CD4-positive, alpha-beta T cell treated with Interleukin-4 for 1 hour (primary cell): ENCODE data around the gene THSD7B.
"Not testable (repeated sequence)": the region's sequence is repeated elsewhere in the genome, so short reads cannot be mapped to it uniquely, and the experiment has no call there.

ENCODE experiments used
- DNase-seq, 2 donors: peaks; one replicate each; pipeline ENCODE4 v3.0.0-alpha.2; 2020 to 2022

THSD7B gene

DNA sequence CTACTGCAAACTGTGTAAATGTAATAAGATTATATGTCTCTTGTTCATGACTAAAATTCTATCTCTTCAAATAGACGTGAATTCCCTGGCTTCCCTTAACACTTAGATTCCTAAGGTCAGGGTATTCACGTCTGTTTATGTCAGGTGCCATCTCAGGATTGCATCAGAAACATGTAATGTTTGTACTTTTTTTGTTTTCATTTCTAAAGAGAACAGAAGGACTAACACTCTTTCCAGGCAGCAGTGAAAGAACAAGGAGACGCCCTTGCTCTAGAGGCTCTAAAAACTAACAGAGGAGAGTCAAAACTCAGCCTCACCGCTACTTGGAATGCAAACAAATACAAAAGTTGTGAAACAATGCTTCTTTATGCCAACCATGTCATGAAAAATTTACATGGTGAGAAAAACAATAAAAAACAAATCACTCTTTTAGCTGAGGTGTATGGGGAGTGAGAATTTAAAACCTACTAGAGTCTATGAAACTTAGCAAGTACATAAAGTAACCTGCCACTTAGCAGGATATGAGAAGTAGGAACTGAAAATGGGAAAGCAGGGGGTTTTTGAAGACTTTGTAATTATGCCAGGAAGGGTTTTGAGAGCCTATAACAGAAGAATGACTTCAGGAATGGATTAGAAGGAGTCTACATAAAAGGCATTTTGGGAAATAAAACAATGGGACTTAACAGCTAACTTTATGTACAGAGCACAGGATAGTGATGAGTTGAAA, 522.7 kb downstream of the THSD7B start:
- DNase-seq = no peak

DNA sequence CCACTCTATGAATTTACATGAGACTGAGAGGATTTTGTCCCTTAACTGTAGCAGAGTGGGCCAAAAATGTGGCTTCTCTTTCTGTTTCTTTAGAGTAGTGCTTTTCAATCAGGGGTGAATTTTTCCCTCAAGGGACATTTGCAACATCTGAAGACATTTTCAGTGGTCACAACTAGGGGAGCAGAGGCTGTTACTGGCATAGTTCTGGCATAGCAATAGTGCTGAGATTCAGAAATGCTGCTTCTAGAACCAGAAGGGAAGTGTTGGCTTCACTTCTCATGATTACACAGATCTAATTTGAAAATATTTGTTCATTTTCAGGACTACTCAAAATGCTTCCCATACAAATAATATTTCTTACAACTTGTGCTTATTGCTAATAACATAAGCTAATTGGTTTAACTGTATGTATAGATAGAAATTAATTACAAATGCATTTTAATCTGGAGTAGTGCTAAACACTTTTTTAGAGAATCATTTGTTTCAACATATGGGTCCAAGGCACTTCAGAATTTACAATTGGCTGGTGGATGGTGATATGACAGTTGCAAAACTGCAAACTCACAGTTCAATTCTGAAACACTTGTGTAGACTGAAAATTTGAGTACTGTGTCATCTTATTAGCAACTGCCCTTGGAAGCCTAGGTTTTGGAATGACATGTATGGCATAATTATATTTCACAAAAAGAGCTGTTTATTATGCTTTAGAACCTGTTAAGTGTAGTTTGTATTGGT, 526.7 kb downstream of the THSD7B start:
- no peak for DNase-seq

DNA sequence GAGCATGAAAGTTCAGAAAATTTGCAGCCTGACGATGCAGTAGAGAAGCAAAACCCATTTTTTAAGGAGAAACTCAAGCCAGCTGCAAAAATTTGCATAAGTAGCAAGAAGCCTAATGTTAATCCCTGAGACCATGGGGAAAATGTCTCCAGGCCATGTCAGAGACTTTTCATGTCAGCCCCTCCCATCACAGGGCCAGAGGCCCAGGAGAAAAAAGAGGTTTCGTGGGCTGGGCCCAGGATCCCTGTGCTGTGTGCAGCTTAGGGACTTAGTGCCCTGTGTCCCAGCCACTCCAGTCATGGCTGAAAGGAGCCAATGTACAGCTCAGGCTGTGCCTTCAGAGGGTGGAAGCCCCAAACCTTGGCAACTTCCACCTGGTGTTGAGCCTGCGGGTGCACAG, 533.0 kb downstream of the THSD7B start:
- DNase-seq = no peak

DNA sequence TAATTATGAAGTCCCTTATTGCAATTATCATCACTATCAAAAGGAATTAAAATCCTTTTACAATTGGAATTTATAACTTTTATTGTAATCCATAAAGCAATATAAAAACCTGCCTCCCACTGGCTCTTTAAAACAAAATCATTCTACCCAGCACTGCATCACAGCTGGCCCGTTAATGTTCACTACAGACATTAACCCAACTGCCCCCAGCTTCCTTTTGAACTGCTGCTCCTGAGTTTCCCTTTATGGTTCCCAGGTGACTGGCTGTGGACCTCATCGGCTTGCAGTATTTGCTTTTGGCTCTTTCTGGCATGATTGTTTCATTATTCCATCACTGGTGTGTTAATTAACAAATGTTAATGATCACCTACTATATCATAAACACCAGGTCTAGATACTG, 535.6 kb downstream of the THSD7B start:
- DNase-seq = no peak

DNA sequence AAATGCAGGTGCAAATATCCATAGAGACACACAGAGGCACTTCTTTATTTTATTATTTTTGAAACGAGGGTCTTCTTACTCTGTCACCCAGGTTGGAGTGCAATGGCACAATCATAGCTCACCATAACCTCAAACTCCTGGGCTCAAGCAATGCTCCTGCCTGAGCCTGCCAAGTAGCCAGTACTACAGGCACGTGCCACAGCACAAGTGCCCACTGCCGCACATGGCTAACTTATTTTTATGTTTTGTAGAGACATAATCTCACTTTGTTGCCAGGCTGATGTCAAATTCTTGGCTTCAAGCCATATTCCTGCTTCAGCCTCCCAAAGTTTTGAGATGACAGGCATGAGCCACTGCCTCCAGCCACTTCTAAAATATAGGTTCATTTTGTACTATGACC, 537.6 kb downstream of the THSD7B start:
- no peak for DNase-seq

DNA sequence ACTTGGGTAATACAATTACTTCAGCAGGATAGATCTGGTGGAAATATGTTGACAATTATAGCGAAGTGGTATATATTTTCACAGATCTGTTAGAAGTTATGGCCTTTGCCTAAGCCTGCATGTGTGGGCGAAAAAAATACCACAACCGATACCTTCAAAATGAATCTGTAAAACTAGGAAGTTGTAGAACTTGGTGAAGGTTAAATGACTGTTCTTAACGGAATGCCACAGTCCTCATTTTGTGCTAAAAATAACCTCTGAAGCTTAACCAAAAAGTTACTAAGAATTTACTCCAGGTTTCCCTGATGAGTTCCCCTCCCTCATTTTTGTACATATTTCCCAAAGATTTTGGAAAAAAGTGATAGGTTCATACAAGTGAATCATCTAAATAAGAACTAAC, 550.7 kb downstream of the THSD7B start:
- DNase-seq = no peak

DNA sequence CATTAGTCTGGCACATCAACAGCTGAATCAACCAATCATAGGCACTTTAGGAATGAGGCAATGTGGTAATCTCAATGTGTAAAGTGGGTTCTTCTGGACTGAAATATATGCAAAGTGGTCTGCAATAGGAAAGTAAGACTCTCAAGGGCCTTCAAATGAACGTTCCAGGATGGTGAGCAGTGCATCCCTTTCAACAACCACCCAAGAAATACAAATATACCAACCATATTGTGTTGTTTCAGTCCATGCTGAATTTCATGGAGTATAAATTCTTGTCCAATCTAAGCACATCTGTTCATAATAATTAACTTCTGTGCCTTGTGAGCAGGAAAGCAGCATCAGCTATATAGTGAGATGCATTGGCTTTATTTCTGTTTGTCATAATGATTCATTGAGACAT, 556.2 kb downstream of the THSD7B start:
- DNase-seq = no peak

DNA sequence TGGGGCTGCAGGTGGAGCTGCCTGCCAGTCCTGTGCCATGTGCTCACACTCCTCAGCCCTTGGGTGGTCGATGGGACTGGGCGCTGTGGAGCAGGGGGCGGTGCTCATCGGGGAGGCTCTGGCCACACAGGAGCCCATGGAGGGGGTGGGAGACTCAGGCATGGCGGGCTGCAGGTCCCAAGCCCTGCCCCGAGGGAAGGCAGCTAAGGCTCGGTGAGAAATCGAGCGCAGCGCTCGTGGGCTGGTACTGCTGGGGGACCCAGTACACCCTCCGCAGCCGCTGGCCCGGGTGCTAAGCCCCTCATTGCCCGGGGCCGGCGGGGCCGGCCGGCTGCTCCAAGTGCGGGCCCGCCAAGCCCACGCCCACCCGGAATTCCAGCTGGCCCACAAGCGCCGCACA, 566.2 kb downstream of the THSD7B start:
- not testable (repeated sequence) for DNase-seq

DNA sequence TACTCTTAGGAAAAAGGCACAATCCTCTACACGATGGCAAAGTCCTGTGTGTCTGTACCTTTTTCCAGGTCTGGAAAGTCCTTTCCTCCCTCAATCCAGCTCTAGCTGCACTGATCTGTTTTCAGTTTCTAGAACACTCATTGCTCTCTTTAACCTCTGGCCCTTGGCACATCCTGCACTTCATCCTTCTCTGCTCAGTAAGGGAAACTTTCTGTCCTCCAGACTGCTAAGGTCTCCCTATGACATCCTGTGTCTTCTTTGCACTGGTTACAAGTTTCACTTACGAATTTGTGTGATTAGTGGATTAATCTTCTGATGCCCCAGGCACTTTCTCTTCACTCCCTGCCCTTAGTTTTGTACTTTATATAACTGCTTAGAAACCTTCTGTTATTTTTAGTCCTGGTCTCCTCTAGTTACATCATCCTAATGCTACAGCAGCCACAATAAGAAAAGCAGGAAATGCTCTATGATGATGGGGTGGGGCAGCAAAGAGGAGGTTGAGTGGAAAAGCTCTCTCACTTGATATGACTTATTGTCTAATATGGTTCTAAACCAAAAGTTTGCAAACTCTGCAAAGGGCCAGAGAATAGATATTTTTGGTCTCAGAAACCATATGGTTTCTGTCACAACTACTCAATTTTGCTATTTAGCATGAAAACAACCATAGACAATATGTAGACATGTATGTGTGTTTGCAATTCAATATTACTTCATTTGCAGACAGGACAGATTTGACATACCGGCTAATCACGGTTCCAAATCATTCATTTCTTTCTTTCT, 568.2 kb downstream of the THSD7B start:
- no peak for DNase-seq

DNA sequence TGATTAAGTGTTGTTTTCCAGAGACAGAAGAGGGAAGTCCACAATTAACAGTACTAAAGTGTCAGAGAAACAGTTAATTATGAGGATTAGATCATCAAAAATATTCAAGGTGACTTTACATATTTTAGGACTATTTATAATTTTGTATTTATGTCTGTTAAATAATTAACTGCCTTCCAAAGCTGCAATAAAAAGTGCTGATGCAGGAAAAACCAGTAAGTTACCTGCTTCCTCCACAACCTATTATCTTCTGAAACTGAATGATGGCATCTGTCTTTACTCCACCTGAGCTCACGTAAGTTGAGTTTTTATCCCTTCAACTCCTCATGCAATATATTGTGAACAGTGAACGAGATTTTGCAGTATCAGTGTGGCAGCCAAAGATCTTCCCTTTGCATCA, 570.7 kb downstream of the THSD7B start:
- DNase-seq = no peak

DNA sequence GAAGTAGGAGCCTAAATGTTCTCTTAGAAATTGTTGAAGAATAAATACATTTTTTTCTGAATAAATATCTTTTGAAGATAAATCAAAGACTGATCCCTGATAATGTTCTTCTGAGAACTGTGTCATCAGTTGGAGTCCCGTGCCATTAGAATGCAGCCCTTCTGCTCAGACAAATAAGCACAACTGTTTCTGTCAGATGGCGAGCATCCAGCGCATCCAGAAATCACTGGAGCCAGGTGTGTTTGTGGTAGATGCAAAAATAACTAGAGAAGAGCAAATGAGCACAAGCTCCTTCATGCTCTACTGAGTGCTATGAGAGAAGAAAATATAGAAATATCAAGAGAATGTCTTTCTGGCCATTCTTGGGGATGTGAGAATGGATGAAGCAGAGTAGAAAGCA, 573.7 kb downstream of the THSD7B start:
- no peak for DNase-seq

DNA sequence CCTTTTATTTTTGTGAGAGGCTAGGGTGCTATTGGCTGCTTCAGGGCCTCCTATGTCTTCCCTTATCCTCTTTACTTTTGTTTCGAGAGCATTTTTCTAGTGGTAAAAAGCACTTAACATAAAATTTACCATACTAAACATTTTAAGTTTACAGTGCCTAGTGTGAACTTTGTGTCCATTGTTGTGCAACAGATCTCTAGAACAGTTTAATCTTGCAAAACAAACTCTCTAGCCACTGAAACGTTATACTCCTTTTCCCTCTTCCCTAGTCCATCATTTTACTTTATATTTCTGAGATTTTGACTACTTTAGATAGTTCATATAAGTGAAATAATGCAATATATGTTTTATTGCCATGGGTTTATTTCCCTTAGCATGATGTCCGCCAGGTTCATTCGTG, 580.6 kb downstream of the THSD7B start:
- DNase-seq = no peak

DNA sequence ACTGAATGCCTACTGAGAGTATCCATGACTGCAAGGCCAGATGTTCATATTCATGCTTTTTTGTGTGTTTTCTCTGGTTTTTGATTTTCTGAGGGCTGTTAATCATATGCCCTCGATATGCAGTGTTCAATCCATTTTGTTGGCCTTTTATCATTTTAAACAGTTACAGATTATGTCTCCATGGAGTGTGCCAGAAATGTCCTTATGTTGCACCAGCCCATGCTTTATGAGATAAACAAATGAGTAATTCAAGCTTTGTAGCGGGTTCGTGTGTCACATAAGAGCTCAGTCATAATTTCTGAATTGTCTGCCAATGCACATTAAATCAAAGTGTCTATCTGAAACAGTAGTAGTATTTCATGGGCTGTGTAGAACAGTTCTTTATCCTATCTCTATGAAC, 583.0 kb downstream of the THSD7B start:
- DNase-seq = no peak

DNA sequence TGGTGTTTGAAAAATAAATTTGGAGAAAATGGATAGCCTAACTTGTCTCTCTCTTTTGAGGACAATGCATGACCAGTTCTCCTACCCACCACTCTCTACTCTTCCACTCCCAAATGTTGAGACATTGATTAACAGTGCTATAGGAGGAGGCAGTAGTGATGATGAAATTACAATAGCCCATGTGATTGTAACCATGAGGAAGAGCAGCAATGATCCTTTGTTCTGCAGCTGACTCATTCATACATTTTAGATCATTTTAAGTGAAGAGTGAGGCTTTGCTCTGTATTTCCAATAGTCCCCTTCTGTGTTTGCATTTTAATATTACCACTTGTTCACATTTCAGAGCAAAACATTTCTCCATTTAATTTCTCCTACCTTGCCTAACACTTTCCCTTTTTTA, 592.3 kb downstream of the THSD7B start:
- DNase-seq = no peak

DNA sequence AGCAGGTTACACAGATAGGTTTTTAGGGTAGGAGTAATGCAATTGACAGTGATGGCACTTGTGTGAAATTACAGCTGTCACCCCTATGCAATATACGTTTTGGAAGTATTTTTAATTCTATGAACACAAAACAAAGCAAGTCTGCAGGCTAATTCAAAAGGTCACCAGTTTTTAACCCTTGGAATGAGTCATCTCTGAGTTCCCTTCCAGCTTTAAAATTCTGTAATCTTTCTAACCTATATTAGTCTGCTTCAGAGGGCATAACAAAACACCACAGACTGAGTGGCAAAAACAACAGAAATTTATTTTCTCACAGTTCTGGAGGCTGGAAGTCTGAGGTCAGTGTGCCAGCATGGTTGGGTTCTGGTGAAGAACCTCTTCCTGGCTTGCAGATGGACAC, 602.0 kb downstream of the THSD7B start:
- no peak for DNase-seq

DNA sequence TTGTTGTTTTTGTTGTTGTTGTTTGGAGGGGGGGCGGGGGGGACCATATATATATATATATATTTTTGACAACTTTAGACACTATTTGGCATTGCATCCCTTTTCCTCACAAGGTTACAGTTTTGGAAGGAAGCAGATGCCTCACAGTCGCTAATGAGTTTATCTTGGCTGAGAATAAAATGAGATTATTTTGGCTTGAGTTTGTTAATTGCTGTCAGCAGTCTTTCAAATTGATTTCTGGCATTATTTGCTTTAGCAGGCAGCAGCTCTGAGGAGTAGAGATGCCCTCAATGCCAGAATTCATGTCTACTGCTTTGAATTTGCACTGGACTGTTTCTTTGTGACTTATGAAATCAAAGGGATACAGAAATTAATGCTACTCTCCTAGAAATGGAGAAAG, 603.8 kb downstream of the THSD7B start:
- DNase-seq = no peak

DNA sequence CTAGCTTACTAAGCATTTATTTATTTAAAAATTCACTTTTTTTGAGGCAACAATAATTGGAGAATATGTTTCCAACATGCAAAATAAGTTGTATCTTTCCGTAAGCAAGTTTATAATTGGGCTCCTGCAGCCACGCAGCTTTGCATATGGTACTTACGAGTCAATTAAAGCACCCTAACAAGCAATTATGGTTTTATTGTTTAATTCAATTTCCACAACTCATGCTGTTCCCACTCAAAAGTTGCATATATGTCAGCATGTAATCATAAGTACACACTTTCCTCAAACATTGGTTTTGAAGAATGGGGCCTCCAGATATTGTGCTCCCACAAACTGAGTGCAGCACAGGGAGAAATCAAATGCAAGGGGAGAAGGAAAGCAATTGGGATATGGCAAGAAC, 613.8 kb downstream of the THSD7B start:
- DNase-seq = no peak

DNA sequence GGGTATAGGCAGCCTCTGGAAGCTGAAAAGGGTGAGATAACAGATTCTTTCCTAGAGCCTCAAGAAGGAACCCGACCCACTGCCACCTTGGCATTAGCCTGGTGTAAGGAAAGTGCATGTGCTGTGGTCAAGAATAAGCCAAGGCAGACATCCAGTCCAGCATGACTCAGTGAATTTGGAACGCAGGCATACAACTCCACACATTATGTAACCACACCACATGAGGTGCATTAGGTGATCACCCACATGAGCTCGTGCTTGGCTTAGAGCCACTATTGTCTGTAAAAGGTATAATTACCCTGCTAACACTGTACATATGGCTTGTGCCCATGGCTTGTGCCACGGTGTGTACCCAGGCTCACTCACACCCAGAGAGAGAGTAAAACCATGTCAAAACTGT, 615.3 kb downstream of the THSD7B start:
- no peak for DNase-seq

DNA sequence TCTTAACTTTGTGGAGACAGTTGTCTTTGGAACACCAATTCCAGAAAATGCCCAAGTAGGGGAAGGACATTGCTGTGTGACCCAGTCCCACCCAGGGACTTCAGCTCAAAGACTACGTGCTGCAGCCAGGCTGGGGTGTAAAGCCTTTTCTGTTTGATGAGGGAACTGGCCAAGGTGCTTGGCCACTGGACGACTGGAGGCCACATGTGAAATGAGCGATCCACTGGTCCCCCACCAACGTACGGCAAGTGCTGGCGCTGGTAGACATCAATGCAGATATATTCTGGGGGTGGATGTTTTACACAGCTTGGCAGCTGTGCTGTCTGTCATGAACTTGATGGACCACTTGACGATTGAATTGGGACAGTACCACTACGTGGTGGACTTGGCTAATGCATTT, 616.4 kb downstream of the THSD7B start:
- DNase-seq = no peak

DNA sequence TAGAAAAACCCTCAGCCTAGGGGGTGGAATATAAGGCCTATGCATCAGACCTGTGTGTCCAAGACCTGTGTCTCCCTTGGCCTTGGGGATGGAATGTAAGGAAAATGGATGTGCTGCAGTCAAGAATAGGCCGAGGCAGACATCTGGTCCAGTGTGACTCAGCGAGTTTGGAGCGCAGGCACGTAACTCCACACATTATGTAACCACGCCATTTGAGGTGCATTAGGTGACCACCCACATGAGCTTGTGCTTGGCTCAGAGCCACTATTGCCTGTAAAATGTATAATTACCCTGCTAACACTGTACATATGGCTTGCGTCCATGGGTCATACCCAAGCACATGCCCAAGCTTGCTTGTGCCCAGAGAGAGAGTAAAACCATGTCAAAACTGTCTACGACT, 618.0 kb downstream of the THSD7B start:
- DNase-seq = no peak

DNA sequence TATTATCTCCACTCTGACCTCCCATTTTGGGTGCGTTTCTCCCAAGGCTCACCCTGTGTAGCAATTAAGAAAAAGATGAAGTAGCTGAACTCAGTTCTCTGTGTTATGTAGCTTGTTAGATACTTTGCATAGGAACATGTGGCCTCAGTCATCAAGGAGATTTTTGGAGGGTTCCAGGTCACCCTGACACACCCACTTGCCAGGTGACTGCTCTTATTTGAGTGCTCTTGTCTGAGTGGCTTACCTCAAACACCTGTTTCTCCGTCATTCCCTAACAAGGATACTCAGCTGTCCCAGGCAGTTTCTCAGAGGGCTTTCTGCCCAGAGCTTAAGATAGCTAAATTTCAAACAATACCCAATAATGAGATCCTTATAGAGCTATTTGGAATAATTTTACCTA, 621.7 kb downstream of the THSD7B start:
- DNase-seq = no peak

DNA sequence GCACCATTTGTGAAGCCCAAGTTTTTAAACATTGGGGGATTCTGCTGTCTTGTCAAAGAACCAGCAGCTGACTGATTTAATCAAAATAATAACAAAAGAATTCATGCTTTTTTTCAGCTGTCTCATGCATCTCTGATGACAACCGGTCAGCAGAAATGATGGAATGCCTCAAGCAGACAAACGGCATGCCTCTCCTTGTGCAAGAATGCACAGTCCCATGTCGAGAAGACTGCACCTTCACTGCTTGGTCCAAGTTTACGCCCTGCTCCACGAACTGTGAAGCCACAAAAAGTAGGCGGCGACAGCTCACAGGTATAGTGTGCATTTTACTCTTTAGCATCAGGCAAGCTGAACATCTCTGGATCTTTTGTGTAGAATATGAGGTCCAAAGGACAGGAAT, 640.2 kb downstream of the THSD7B start:
- no peak for DNase-seq

DNA sequence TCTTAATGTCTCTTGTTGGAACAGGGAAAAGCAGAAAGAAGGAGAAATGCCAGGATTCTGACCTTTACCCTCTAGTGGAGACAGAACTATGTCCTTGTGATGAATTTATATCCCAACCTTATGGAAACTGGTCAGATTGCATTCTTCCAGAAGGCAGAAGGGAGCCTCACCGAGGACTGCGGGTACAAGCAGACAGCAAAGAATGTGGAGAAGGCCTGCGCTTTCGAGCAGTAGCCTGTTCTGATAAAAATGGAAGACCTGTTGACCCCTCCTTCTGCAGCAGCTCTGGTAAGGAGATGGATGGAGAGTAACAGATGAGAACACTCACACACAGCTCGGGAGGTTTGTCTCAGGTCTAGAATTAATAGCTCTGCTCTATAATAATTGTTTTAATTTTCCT, 646.2 kb downstream of the THSD7B start:
- DNase-seq = no peak

DNA sequence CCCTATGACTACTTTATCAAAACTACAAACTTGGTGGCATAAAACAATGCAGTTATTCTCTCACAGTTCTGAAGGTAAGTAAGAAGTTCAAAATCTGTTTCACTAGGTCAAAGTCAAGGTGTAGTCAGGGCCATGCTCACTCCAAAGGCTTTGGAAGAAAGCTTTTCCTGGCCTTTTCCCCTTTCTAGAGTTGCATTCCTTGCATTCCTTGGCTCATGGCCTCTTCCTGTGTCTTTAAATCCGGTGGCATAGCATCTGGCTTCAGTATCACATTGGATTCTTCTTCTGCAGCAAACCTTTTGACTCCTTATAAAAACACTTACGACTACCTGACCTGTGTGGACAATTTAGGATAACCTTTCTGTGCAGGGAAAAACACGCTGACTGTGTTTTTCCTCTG, 655.4 kb downstream of the THSD7B start:
- DNase-seq = no peak
